GM18520 (cell line): Measurements from ENCODE around the gene FXYD1.
"Not testable (repeated sequence)": the region's sequence is repeated elsewhere in the genome, so short reads cannot be mapped to it uniquely, and the experiment has no call there.

Experiments used
- ATAC-seq: cut with Tn5 transposase; IDR thresholded peaks from one replicate; pipeline ENCODE4 v1.9.1; 2021; ENCODE audit not compliant: unreplicated experiment

Gene FXYD1

DNA sequence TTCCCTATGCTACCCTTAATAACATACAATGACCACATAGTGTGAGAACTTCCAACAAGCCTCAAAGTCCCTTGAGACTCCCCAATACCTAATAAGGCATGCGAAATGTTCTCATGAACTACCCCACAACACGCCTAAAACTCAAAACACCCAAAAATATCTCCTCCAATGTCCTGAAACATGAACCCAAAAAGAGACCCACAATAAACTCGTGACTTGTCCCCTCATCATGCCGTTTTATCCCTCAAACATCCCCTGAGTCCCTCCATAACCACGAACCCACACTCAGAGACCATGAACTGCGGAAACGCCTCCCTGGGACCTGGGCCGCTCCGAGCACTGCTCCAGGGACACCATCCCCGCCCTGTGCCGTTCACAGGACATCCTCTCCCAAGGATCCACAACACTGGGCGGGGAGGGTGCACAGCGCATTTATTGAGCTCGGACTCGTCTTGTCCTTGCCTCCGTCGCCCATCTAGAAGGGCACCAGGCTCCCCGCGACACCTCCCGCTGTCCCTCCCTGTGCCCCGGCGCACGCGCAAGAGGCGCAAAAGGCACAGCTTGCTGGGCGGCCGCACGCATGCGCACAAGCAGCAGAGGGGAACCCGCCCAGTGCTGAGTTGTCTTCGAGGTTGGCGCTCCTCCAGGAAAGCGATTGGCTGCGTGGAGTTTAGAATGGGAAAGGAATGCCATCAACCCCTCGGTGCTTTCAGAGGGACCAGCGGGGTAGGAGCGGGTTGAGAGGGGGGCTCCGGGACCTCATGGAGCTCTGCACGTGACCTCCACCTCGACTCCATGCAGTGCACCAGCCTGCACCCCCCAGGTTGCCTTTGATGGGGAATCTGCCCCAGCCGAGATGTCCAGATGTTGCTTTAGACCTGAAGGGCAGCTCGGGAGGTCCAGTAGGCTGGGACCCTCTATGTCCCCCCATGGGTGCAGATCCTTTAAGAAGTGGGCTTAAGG lies 14.2 kb upstream of the FXYD1 start:
- ATAC-seq, result no peak

DNA sequence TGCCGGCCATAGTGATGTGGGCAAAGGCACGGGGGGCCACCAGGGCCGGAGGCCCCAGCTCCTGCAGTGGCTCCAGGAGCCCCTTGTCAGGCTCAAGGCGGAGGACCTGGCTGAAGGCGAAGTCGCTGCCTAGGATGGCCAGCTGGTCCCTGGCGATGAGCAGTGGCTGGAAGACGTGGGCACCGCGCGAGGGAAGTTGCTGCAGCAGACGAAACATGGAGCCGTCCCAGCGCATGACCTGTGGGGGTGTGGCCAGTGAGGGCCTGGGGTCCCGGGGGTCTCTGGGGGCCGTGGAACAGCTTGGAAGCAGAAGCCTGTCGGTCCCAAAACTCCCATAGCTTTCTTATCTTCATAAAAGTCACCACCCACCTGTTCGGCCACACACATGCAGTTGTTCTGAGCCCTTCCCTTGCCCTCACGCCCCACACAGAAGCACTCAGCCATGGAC lies 13.3 kb upstream of the FXYD1 start:
- no peak for ATAC-seq

DNA sequence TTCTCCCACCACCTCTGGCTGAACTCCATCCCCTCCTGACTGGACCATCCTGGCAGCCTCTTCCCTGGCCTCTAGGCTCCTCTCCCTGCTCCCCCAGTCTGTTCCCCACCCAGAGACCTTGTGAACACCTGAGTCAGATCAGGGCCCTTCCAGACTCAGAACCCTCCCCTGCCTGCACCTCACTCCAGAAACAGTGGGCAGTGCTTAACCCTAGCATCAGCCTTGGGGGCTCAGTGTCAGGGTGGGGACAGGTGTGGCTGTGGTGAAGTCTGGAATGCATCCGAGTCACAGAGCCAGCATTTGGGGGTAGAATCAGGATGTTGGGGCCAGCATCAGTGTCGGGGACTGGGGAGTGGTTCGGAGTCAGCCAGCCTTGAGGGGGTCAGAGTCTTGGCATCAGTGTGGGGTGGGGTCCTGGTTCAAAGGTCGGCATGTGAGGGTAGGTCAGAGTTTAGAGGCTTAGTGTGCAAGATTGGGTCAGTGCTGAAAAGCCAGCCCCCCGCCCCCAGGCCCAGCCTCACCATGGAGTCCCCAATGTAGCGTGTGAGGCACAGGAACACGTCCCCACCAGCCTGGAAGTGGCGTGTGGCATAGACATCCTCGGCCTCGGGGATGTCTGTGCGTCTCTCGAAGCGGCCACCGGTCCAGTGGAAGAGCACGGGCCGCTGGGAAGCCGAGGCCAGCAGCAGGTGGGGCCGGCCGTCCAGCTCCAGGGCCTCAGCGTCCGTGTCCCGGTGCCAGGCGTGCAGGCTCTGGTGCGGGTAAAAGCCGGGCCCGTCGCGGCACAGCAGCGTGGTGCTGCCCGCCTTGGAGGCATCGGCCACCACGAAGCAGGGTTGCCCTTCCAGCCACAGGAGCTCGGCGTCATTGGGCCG lies 12.6 kb upstream of the FXYD1 start:
- no peak for ATAC-seq

DNA sequence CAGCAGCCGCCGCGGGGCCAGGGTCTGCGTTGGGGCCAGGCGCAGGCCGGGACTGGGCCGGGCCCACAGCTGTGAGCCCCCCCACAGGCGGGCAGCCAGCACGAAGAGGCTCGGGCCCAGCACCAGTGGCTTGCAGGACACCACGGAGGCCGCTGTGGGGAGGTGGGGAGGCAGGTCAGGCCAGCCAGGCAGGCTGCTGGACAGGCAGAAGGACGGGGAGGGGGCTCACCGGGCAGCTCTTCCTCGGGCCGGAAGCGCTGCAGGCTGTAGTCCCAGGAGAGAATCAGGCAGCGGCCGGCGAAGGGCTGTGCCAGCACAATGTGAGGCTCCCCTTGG lies 12.0 kb upstream of the FXYD1 start:
- no peak for ATAC-seq

DNA sequence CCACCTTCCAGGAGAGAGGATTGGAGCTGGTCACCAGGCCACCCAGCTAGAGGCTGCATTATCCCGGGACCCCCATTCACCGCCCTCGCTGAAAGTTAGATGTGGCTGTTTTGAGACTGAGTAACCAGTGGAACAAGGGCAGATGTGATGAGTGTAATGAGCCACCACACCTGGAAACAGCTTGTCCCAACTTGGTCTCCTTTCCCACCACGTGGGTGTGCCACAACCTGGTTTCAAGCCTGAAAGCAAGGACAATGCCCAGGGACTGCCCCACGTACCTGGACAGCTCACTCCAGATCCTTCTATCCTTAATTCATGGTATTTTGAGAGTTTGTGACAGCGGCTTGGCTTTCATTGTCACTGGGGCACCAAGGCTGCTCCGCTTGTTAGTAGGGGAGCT lies 10.8 kb upstream of the FXYD1 start:
- no peak for ATAC-seq

DNA sequence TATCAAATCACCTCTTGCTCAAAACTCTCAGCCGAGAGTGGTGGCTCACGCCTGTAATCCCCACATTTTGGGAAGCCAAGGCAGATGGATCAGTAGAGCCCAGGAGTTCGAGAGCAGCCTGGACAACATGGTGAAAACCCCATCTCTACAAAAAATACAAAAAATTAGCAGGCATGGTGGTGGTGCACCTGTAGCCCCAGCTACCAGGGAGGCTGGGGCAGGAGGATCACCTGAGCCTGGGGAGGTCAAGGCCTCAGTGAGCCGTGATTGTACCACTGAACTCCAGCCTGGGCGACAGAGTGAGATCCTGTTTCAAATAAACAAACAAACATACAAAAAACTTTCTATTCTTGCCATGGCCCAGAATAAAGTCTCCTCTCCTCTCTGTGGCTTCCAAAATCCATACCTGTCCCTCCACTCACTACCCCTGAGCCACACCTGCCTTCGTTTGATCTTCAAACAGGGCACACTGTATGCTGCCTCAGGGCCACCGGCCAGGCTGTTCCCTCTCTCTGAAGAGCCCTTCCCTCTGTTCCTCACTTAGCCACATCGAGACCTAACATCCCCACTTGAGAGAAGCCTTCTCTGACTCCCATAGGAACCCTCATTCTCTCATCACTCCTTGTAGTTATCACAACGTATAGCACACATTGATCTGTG lies 10.1 kb upstream of the FXYD1 start:
- no peak for ATAC-seq

DNA sequence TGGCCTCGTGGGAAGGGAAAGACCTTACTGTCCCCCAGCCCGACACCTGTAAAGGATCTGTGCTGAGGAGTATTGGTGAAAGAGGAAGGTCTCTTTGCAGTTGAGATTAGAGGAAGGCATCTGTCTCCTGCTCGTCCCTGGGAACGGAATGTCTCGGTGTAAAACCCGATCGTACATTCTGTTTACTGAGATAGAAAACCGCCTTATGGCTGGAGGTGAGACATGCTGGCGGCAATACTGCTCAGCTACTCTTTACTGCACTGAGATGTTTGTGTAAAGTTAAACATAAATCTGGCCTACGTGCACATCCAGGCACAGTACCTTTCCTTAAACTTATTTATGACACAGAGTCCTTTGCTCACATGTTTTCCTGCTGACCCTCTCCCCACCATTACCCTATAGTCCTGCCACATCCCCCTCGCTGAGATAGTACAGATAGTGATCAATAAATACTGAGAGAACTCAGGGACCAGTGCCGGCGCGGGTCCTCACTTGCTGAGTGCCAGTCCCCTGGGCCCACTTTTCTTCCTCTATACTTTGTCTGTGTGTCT lies 8.8 kb upstream of the FXYD1 start:
- ATAC-seq, result not testable (repeated sequence)

DNA sequence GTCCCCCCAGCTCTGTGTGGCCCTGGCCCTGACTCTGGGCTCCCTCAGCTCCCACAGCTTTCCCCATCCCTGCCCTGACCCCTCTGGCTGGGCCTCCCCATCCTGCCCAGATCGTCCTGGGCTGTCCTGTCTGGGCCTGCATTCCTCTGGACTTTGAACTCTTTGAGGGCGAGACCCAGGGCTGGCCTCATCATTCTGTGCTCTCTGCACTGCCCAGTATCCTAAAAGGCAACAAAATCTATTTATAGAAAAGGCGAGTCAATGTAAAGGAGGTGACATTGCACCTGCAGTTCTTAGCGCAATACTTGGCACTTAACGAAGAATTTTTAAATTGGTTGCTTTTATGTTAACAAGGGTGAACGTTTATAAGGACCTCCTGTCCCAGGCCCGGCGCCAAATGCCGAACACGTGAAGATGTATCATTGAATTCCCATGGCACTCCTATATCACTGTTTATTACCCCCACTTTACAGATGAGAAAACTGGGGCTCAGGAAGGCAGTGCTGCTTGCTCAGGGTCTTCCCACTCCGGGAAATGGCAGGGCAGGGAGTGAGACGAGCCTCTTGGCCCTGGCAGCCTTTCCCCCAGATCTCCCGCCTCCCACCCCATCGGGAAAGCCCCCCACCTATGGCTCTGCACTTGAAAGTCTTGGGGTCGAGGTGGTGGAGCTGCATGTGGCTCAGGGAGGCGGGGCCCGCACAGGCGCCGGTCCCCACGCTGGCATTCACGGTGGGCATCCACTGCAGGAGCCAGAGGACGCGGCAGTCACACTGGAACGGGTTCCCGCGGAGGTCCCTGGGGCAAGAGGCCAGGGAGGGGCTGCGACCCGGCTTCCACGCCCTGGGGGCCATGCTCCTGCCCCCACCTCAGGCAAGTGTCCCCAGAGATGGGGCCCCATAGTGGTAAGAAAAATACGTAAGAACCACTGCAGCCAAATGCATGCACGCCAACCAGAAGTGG lies 7.6 kb upstream of the FXYD1 start:
- no peak for ATAC-seq

DNA sequence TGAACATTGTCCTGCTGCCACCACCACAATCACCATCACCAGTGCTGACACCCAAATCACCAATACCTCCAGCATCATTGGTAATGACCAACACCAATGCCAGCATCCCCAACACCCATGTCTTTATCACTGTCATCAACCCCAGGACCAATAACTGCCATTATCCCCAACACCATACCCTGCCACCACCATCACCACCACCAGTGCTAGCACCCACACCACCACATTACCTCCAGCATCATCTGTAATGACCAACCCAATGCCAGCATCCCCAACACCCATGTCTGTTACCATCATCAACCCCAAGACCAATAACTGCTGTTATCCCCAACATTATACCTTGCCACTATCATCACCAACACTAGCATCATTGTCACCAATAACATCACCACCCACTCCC lies 6.4 kb upstream of the FXYD1 start:
- no peak for ATAC-seq

DNA sequence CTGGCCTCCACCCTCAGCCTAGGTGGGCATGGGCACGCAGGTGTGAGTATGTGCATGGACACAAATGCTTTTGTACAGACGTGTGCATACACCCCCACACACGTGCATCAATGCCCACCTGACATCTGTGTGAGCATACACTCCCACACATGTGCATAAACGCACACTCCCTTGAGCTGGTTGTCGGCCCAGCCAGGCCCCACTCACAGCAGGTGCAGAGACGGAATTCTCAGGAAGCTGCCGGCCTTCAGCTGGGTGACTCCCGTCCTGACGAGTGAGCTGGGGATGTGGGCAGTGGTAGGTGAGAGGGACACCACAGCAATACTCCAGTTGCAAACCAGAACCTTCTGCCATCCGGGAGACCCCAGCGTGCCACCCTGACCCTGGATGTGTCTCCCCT lies 4.8 kb upstream of the FXYD1 start:
- ATAC-seq, result no peak

DNA sequence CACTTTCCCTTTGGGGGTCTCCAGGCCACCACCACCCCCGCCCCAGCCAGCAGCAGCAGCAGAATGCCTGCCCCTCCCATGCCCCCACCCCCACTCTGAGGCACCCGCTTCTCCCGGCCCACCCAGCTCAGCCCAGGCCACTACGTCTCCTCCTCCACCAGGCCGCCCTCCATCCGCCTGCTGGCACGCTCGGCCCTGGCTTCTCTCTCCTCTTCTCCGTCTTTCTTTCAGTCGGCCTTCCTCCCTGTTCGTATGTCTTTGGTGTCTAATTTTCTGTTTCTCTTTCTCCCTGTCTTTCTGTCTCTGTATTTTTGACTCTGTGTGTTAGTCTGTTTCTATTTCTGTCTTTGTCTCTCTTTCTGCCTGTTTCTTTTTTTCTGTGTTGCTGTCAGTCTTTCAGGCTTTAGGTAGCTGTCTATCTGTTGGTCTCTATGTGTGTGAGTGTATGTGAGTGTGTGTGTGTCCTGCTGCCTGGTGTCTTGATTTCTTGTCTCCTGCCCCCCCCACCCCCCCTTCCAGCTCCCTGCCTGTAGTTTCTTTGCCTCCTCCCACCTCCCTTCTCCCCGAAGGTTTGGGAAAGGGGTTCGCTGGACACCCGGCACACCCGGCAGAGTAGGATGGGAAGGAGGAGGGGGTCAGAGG lies 3.9 kb upstream of the FXYD1 start, which contains the start of gene LGI4:
TSS of gene LGI4 (minus strand) at position 459 of the 642 bp plus-strand sequence. CDS start at position 80, 379 bp downstream.
- ATAC-seq, result no peak

DNA sequence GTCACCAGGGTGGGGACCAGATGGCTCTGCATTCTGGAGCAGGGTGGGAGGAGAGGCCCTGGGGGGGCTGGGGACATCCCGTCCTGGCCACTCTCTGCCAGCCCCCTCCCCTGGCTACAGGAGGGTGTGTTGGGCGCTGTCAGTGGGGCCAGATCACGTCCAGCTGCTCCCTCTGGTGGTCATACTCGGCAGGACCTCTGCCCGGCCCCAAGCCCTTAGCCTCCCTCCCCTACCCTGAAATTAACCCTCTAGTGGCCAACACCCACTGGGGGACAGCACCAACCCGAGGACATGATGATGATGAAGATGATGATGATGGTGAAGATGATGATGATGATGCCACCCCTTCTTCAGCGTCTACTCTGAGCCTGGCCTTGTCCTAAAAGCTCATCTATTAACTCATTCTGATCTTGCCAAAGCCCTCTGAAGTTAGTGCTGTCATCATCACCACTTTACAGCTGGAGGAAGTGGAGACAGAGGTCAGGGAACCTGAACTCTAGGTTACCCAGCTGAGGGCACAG lies 3.2 kb upstream of the FXYD1 start:
- ATAC-seq, result no peak

DNA sequence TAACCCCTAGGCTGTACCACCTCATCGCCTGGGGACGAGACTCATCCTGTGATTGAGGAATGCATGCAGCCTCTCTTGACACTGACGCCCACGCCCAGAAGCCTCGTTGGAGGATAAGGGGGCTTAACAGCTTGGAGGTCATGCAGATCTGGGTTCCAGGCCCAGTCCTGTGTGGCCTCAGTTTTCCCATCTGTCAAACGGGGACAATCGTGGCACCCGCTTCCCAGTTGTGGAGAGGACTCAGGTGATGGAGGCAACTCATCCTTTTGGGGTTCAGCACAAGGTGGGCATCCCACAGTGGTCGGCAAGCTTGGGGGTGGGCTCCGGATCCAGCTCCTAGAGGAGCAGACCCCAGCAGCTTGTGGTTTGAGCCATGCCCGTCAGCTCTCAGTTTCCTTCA lies 2.4 kb upstream of the FXYD1 start:
- ATAC-seq, result no peak

DNA sequence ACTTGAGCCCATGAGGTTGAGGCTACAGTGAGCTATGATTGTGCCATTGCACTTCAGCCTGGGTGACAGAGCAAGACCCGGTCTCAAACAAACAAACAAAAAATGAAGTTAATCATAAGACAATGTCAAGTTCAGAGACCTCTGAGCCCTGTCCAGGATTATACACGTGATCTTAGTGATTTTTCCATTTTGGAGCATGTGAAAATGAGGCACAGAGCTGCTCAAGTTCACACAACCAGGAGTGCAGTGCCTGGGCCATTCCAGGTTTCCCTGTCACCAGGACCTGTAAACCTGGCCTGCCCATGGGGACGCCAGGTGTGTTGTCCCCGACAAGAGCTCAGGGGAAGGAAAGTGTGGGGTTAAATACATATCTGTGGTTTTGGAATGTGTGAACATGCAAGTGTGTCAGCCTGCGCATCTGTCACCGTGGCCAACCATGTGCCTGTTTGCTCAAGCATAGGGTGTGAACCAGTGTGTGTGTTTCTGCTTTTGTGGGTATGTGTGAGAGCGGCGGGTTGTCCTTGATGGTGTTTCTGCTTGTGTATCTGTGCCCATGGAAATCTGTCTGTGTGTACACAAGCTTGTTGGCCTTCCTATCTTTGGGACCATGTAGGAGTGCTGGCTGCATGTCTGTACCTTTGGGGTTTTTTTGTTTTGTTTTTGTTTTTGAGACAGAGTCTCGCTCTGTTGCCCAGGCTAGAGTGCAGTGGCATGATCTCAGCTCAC lies 1.5 kb upstream of the FXYD1 start:
- no peak for ATAC-seq

DNA sequence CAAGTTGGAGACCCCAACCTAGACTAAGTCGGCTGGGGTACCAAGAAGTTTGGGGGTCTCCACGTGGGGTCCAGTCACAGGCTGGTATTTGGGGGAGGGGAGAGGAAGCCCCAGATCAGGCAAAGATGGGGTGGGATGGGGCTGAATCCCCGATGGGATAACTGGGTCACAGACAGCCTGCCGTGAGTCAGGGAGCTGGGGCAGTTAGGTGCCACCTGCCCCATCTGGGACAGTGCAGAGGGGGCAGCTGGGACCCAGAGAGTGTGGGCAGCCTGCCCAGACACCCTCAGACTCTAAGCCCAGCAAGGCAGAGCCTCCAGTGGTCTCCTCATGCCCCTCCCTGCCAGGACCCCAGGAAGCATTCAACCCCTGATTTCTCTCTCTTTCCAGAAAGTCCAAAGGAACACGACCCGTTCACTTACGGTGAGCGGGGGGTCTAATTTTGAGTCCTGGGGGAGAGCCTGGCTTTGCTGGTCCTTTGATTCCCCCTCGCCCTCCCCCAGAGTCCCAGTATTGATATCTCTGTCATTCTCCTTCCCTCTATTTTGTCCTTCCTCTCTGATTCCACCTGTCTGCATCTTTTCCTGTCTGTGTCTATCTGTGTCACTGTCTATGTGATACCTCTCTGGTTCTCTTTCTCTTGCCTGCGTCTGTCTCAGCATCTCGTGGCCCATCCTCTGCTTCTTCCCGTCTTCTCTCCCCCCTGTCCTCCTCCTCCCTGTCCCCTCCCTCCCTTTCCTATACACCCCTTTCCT lies 1.8 kb downstream of the FXYD1 start:
- no peak for ATAC-seq

DNA sequence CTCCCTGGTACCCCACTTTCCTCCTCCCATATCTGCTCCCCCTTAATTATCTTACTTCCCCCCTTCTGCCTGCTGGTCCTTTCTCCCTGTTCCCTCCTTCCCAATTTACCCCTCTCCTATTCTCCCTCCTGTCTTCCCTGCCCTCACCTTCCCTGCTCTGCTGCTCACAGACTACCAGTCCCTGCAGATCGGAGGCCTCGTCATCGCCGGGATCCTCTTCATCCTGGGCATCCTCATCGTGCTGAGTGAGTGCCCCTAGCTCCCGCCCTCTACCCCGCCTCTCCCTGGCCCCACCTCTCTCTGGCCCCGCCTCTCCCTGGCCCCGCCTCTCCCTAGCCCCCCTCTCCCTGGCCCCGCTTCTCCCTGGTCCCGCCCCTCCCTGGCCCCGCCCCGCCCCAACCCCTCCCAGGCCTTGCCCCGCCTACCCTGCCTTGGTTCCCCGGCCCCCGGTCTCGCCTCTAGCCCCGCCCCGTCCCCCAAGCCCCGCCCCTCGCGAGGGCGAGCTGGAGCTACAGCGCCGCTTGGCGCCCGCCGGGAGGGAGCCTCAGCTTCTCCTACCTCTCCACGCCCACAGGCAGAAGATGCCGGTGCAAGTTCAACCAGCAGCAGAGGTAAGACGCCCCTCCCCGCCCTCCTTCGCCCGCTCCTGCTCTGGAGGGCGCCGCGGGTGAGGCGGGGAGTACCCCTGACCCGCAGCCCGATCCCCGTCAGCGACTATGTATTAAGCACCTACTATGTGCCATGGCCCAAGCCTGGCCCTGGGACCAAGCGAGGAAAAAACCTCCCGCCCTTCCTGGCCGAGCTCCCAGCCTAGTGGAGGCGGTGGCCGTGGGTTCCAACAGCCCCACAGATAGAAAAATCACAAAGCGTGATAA lies 2.6 kb downstream of the FXYD1 start:
- no peak for ATAC-seq
